Measurements from ENCODE around the gene EIF3K. TPM values are rescaled to one million over a fixed set of nuclear protein-coding genes. Genes with fewer than 3 reads are reported as not detected.

EIF3K gene
- total RNA-seq, 4 donors from 2014 or later = 405 to 531 (median 443) TPM

- TF ChIP-seq CTCF (IDR thresholded peaks at IDR 0.05; ENCODE audit: low read depth) = no peak
These were observed 30.6 kb downstream of the EIF3K start for GRCh38 chr19:38649305-38650171.

- no peak for TF ChIP-seq CTCF (IDR thresholded peaks at IDR 0.05; ENCODE audit: low read depth)
These were observed 31.3 kb downstream of the EIF3K start for GRCh38 chr19:38650172-38650775.

GRCh38 chr19:38650911-38651584 is 32.1 kb downstream of the EIF3K start:
- no peak for TF ChIP-seq CTCF (IDR thresholded peaks at IDR 0.05; ENCODE audit: low read depth)

GRCh38 chr19:38653028-38653571 is 34.1 kb downstream of the EIF3K start:
- TF ChIP-seq CTCF (IDR thresholded peaks at IDR 0.05; ENCODE audit: low read depth) = no peak

GRCh38 chr19:38654628-38655055 is 35.7 kb downstream of the EIF3K start:
- no peak for TF ChIP-seq CTCF (IDR thresholded peaks at IDR 0.05; ENCODE audit: low read depth)

- TF ChIP-seq CTCF (IDR thresholded peaks at IDR 0.05; ENCODE audit: low read depth) = no peak
These were observed 36.3 kb downstream of the EIF3K start for GRCh38 chr19:38655148-38655824.

Data from subcutaneous adipose tissue (tissue), 4 donors.